HepG2 (cell line): ENCODE data around the gene XAF1. TPM values are rescaled to one million over a fixed set of nuclear protein-coding genes. Genes with fewer than 3 reads are reported as not detected.

Source experiments
- ATAC-seq: fragments of 200-7000 bp; cut with Tn5 transposase; 3 replicates; pipeline ENCODE4 v1.9.1; 2020; ENCODE audit warnings: mild to moderate bottlenecking, moderate library complexity
- BruUV-seq: library from RNA; stranded (reverse); fragments of 400-500 nt; replicated peaks from 2 replicates; lab custom pipeline; 2021; lab: Mats Ljungman, UMichigan
- CTCF ChIA-PET: fragments of 300-600 bp; formaldehyde crosslinking; extraction: SDS; loops from one replicate; lab custom pipeline; 2021; ENCODE audit warnings: low total read pairs, inconsistent platforms, low intra/inter-chr PET ratio; lab: Yijun Ruan, JAX
- POLR2A ChIA-PET: fragments of 350-600 bp; sonication (Branson Sonifier 250); formaldehyde crosslinking; loops from one replicate; lab custom pipeline; 2020; ENCODE audit warnings: antibody characterized with exemption, inconsistent platforms; lab: Yijun Ruan, JAX
- DNase-seq: peaks from one replicate; pipeline ENCODE4 v3.0.0-alpha.2; 2015; ENCODE audit warnings: low spot score
- FAIRE-seq: peaks from 3 replicates; lab custom pipeline; 2011; peaks lifted over from hg19 to GRCh38; lab: Jason Lieb, UNC
- H2AFZ ChIP-seq: one replicate; pipeline ENCODE4 v1.6.1; 2011; ENCODE audit warnings: low read length, inconsistent platforms
- H3K27ac ChIP-seq: fragments of 300-600 bp; 3 replicates; pipeline ENCODE4 v1.8.0; 2011; ENCODE audit warnings: mixed run types, mild to moderate bottlenecking, mixed read lengths, low read length, inconsistent platforms; ENCODE audit not compliant: insufficient read depth; ENCODE audit errors: extremely low read length
- H3K27me3 ChIP-seq, 2 experiments: fragments of 200-600 bp in 1 of 2; 2 replicates in 1 of 2; 3 replicates in 1 of 2; pipeline versions ENCODE4 v1.6.0 to v1.8.0; 2011; ENCODE audit warnings: low read length in 2 of 2, mild to moderate bottlenecking in 2 of 2, moderate library complexity in 2 of 2, inconsistent platforms in 1 of 2; ENCODE audit not compliant: insufficient read depth in 2 of 2, control insufficient read depth in 1 of 2
- H3K36me3 ChIP-seq, 2 experiments: fragments of 200-600 bp in 1 of 2; replicated peaks in 1 of 2; 2 replicates in 1 of 2; 3 replicates in 1 of 2; pipeline versions ENCODE4 v1.5.1 to v1.8.0; 2011; ENCODE audit warnings: low read length in 2 of 2, inconsistent platforms in 1 of 2; ENCODE audit not compliant: insufficient read depth in 2 of 2, control insufficient read depth in 1 of 2
- H3K4me1 ChIP-seq: 2 replicates; pipeline ENCODE4 v1.5.1; 2012; ENCODE audit warnings: low read length, inconsistent platforms; ENCODE audit not compliant: insufficient read depth
- H3K4me2 ChIP-seq: 2 replicates; pipeline ENCODE4 v1.6.0; 2011; ENCODE audit warnings: low read depth, low read length, inconsistent platforms
- H3K4me3 ChIP-seq, 3 experiments: fragments of 200-600 bp in 1 of 3; sonication (generic), shearing (Covaris generic) in 1 of 3; replicated peaks in 1 of 3; 2 replicates each; pipeline ENCODE4 v1.5.1; 2011 to 2016; ENCODE audit warnings: low read length in 3 of 3, inconsistent platforms in 2 of 3, low read depth in 2 of 3, mild to moderate bottlenecking in 2 of 3, control low read depth in 1 of 3, mixed read lengths in 1 of 3; ENCODE audit not compliant: insufficient read depth in 1 of 3
- H3K79me2 ChIP-seq: one replicate; pipeline ENCODE4 v1.6.1; 2011; ENCODE audit warnings: low read length, inconsistent platforms; ENCODE audit not compliant: insufficient read depth
- H3K9ac ChIP-seq: 2 replicates; pipeline ENCODE4 v1.6.0; 2011; ENCODE audit warnings: mild to moderate bottlenecking, low read depth, low read length, inconsistent platforms; ENCODE audit not compliant: insufficient read depth
- H3K9me3 ChIP-seq: 2 replicates; pipeline ENCODE4 v1.5.1; 2012; ENCODE audit warnings: mild to moderate bottlenecking, low read length
- H4K20me1 ChIP-seq: 2 replicates; pipeline ENCODE4 v1.6.0; 2011; ENCODE audit warnings: inconsistent platforms, mild to moderate bottlenecking, low read length, moderate library complexity; ENCODE audit not compliant: insufficient read depth
- CAMTA2 ChIP-seq: sonication (generic); formaldehyde crosslinking; IDR thresholded peaks from 2 replicates; pipeline ENCODE4 v1.4.0; 2020; ENCODE audit warnings: mild to moderate bottlenecking, missing genetic modification reagents, borderline replicate concordance
- FOSL1 ChIP-seq: sonication (generic); formaldehyde crosslinking; IDR thresholded peaks from 2 replicates; pipeline ENCODE4 v1.9.0; 2021; ENCODE audit warnings: missing genetic modification reagents, borderline replicate concordance
- HDAC1 ChIP-seq: sonication (generic); formaldehyde crosslinking; IDR thresholded peaks from 2 replicates; pipeline ENCODE4 v1.5.1; 2020; ENCODE audit warnings: mild to moderate bottlenecking, missing genetic modification reagents
- KLF15 ChIP-seq: sonication (generic); formaldehyde crosslinking; IDR thresholded peaks from 2 replicates; pipeline ENCODE4 v1.8.1; 2023; ENCODE audit warnings: borderline replicate concordance, mild to moderate bottlenecking, inconsistent platforms, missing genetic modification reagents, mixed read lengths
- KLF16 ChIP-seq, 2 experiments: sonication (generic) in 1 of 2; formaldehyde crosslinking in 1 of 2; IDR thresholded peaks; 2 replicates each; pipeline versions ENCODE4 v1.6.1 to v1.8.0; 2016 to 2023; ENCODE audit warnings: missing genetic modification reagents in 2 of 2, missing compliant biosample characterization in 1 of 2
- MED8 ChIP-seq: sonication (generic); formaldehyde crosslinking; IDR thresholded peaks from 2 replicates; pipeline ENCODE4 v1.8.1; 2023; ENCODE audit warnings: mild to moderate bottlenecking, missing genetic modification reagents; ENCODE audit not compliant: insufficient replicate concordance
- NKX3-1 ChIP-seq: sonication (generic); formaldehyde crosslinking; IDR thresholded peaks from 2 replicates; pipeline ENCODE4 v1.5.0; 2020; ENCODE audit warnings: missing genetic modification reagents
- PBX3 ChIP-seq: sonication (generic); formaldehyde crosslinking; IDR thresholded peaks from 2 replicates; pipeline ENCODE4 v1.8.1; 2023; ENCODE audit warnings: missing genetic modification reagents, inconsistent platforms, borderline replicate concordance
- PREB ChIP-seq: sonication (generic); formaldehyde crosslinking; IDR thresholded peaks from 2 replicates; pipeline ENCODE4 v1.4.0; 2020; ENCODE audit warnings: missing genetic modification reagents
- SPEN ChIP-seq: sonication (generic); formaldehyde crosslinking; IDR thresholded peaks from 2 replicates; pipeline ENCODE4 v1.5.1; 2020; ENCODE audit warnings: low read depth, mild to moderate bottlenecking, missing genetic modification reagents
- SUZ12 ChIP-seq: fragments of 150-350 bp; IDR thresholded peaks from 2 replicates; pipeline ENCODE4 v1.6.1; 2014; ENCODE audit warnings: low read depth, low read length
- ZFYVE20 ChIP-seq: sonication (generic); formaldehyde crosslinking; IDR thresholded peaks from 2 replicates; pipeline ENCODE4 v1.8.0; 2023; ENCODE audit warnings: low read depth, mild to moderate bottlenecking, moderate library complexity, missing genetic modification reagents, borderline replicate concordance
- ZNF224 ChIP-seq: sonication (generic); formaldehyde crosslinking; IDR thresholded peaks from 2 replicates; pipeline ENCODE4 v1.5.0; 2020; ENCODE audit warnings: mild to moderate bottlenecking, missing genetic modification reagents
- ZNF235 ChIP-seq: sonication (generic); formaldehyde crosslinking; IDR thresholded peaks from 2 replicates; pipeline ENCODE4 v1.8.1; 2023; ENCODE audit warnings: mild to moderate bottlenecking, missing genetic modification reagents, borderline replicate concordance
- ZNF263 ChIP-seq: sonication (generic); formaldehyde crosslinking; IDR thresholded peaks from 2 replicates; pipeline ENCODE4 v1.4.0; 2020; ENCODE audit warnings: missing genetic modification reagents
- ZNF350 ChIP-seq: sonication (generic); formaldehyde crosslinking; IDR thresholded peaks from 2 replicates; pipeline ENCODE4 v1.4.0; 2020; ENCODE audit warnings: mild to moderate bottlenecking, low read depth, missing genetic modification reagents, borderline replicate concordance
- ZNF362 ChIP-seq: sonication (generic); formaldehyde crosslinking; IDR thresholded peaks from 2 replicates; pipeline ENCODE4 v1.4.0; 2020; ENCODE audit warnings: missing genetic modification reagents, mild to moderate bottlenecking, borderline replicate concordance
- ZNF564 ChIP-seq: sonication (generic); formaldehyde crosslinking; IDR thresholded peaks from 2 replicates; pipeline ENCODE4 v1.8.1; 2023; ENCODE audit warnings: mild to moderate bottlenecking, missing genetic modification reagents
- ZNF569 ChIP-seq: sonication (generic); formaldehyde crosslinking; IDR thresholded peaks from 2 replicates; pipeline ENCODE4 v1.5.0; 2020; ENCODE audit warnings: mild to moderate bottlenecking, missing genetic modification reagents, moderate library complexity, borderline replicate concordance
- WGBS: methylation state at CpG from one replicate; pipeline ENCODE4 v1.1.6; 2017; ENCODE audit warnings: low lambda C conversion rate; 5-methylcytosine and 5-hydroxymethylcytosine counted together
- in situ Hi-C: cut with HindIII; loops from 2 replicates; pipeline ENCODE4 v1.10.0; 2017; ENCODE audit warnings: low pct_unique_long_range_greater_than_20kb; ENCODE audit not compliant: extremely low pct_ligation_motif_present
- intact Hi-C: fragments of 100-400 bp; cut with micrococcal nuclease; formaldehyde crosslinking; loops from one replicate; pipeline ENCODE4 v1.10.0; 2022; ENCODE audit not compliant: unreplicated experiment
- polyA plus RNA-seq, 8 experiments: library from polyadenylated mRNA; depleted of rRNA in 3 of 8; stranded (reverse) in 7 of 8; unstranded in 1 of 8; fragments of >200 nt; fragmentation: Illumina TruSeq in 4 of 8; extraction: Trizol in 4 of 8; gene quantifications; 2 replicates each; pipeline versions ENCODE4 v1.2.1 to v1.2.3, GENCODE V29; 2011 to 2016; ENCODE audit warnings: low read depth in 4 of 8, missing spikeins in 1 of 8, mixed read lengths in 1 of 8; ENCODE audit not compliant: insufficient read depth in 1 of 8
- total RNA-seq, 5 experiments: library from RNA; depleted of rRNA; stranded (reverse); fragments of >200 nt; fragmentation: Illumina TruSeq; extraction: Trizol; gene quantifications; 2 replicates each; pipeline ENCODE4 v1.2.3, GENCODE V29; 2016; ENCODE audit warnings: low read depth in 1 of 5

Gene XAF1
- total and polyA plus RNA-seq, 2 of the 13 experiments (the other 11 are each of a cell fraction or from before 2014, with no cell fraction given) = 1.2 to 2.4 TPM

GRCh38 chr17:6713130-6713917, 42.5 kb upstream of the XAF1 start, which contains the start of gene SLC13A5:
TSS of gene SLC13A5 (minus strand) at chr17:6713369. CDS start at chr17:6713333, 36 bp downstream.
- peak; percentile 90 for ATAC-seq
- H3K4me3 ChIP-seq = peak within 1 kb of the TSS; percentile 60 to 84 (median 84)
- TF ChIP-seq ZNF569 (CRISPR knock-in tag) (no peak), SUZ12 (no peak), ZNF263 (CRISPR knock-in tag) (peak; percentile 74), ZNF362 (CRISPR knock-in tag) (peak; percentile 41; the same call in 1 of the 2 replicates), ZNF235 (CRISPR knock-in tag) (0 out of 2 replicates have a peak, but pooled peaks have one; percentile 38), MED8 (CRISPR knock-in tag) (peak; percentile 65), KLF15 (CRISPR knock-in tag) (peak; percentile 45; the same call in 1 of the 2 replicates), HDAC1 (CRISPR knock-in tag) (peak; percentile 37; the same call in 1 of the 2 replicates), ZFYVE20 (CRISPR knock-in tag) (0 out of 2 replicates have a peak, but pooled peaks have one; percentile 42), ZNF350 (CRISPR knock-in tag) (peak; percentile 86), KLF16 (CRISPR knock-in tag; IDR thresholded peaks at IDR 0.05) (peak in 1 of 2 experiments; percentile 78; a peak in 2 of 4 replicates), ZNF224 (no peak), NKX3-1 (CRISPR knock-in tag) (peak; percentile 82; the same call in 1 of the 2 replicates), CAMTA2 (CRISPR knock-in tag) (0 out of 2 replicates have a peak, but pooled peaks have one; percentile 66), PREB (CRISPR knock-in tag) (peak; percentile 38; the same call in 1 of the 2 replicates), ZNF564 (CRISPR knock-in tag) (no peak), SPEN (peak; percentile 67), FOSL1 (CRISPR knock-in tag) (no peak), PBX3 (CRISPR knock-in tag) (peak; percentile 83; the same call in 1 of the 2 replicates)

More at GRCh38 chr17:6713130-6713917, 42.5 kb upstream of the XAF1 start, which contains the start of gene SLC13A5:
- ChIA-PET CTCF (interaction anchor here (0.8 to 3.6 kb wide), 7 partner anchors 11 to 62 kb away, joined by 3 to 52 read pairs (median 3); partner anchors contain the start of genes C17orf100 and MED31), POLR2A (interaction anchor here (0.7 to 7.8 kb wide), 25 partner anchors 10 to 1227 kb away, joined by 3 to 419 read pairs (median 6); partner anchors contain the start of genes ASGR1, C17orf100, DERL2 and MED31)
- H3K9me3 ChIP-seq = peaks cover 7% of the 10 kb centered on the region; the same call in 1 of the 2 replicates
- H3K79me2 ChIP-seq = peaks cover 35% of the 10 kb centered on the region
- in situ Hi-C loops = loop anchor here (5.0 kb wide), 1 partner anchor 46 kb away; no protein-coding TSS in a partner anchor
- BruUV-seq = no TSS peak
- peaks cover 61% of the 10 kb centered on the region for H3K4me1 ChIP-seq
- DNase-seq (peak; percentile 87), FAIRE-seq (peak; percentile 34)
- H3K9ac ChIP-seq = peak within 1 kb of the TSS; percentile 83
- intact Hi-C loops = loop anchor here (10.0 kb wide), 1 partner anchor 81 kb away; no protein-coding TSS in a partner anchor
- H3K36me3 ChIP-seq = no peaks in the 10 kb centered on the region
- H3K27me3 ChIP-seq = no peaks in the 10 kb centered on the region; a peak in 1 of 5 replicates
- no peaks in the 10 kb centered on the region for H4K20me1 ChIP-seq
- H3K4me2 ChIP-seq = peak within 1 kb of the TSS; percentile 93
- WGBS = 74% methylated on average over 13 of the region's 71 CpGs
- H2AFZ ChIP-seq = no peak within 1 kb of the TSS
- peak within 1 kb of the TSS; percentile 74 for H3K27ac ChIP-seq
